Measurements from ENCODE around the gene GOLGA6L7. TPM values are rescaled to one million over a fixed set of nuclear protein-coding genes. Genes with fewer than 3 reads are reported as not detected.
"Not testable (repeated sequence)": the region's sequence is repeated elsewhere in the genome, so short reads cannot be mapped to it uniquely, and the experiment has no call there.

Gene GOLGA6L7
- total and polyA plus RNA-seq, 2 of the 4 experiments (the other 2 are of a cell fraction) = not detected

GRCh38 chr15:28847247-28847646, 1.2 kb downstream of the GOLGA6L7 start:
- H2BK20ac ChIP-seq (ENCODE audit: low read depth, low read length); H3K27ac ChIP-seq (ENCODE audit: insufficient read depth, low read length); H3K14ac ChIP-seq (replicated peaks; ENCODE audit: low read depth, low read length); H4K91ac ChIP-seq (ENCODE audit: insufficient read depth, low read depth, low read length); H3K9me1 ChIP-seq (ENCODE audit: insufficient read depth, low read length); H2AFZ ChIP-seq (replicated peaks; ENCODE audit: low read length, poor library complexity); H3K56ac ChIP-seq (ENCODE audit: extremely low read depth, insufficient read depth, low read length); DNase-seq; H2BK120ac ChIP-seq (ENCODE audit: low read depth, low read length); H2AK5ac ChIP-seq (ENCODE audit: low read depth, low read length); BruUV-seq (replicated peaks); H2AK9ac ChIP-seq (replicated peaks; ENCODE audit: low read depth, low read length, poor library complexity); H3K27me3 ChIP-seq (ENCODE audit: control insufficient read depth, insufficient read depth, low read length); H4K8ac ChIP-seq (ENCODE audit: low read depth in 2 of 2, low read length in 2 of 2); H4K5ac ChIP-seq (ENCODE audit: low read depth, low read length); CTCF ChIA-PET; H3K4me3 ChIP-seq (ENCODE audit: insufficient read depth, low read depth, low read length); POLR2A ChIA-PET (ENCODE audit: unreplicated experiment); H2BK15ac ChIP-seq (ENCODE audit: low read depth, low read length); H3K23ac ChIP-seq (ENCODE audit: low read depth, low read length); H3K18ac ChIP-seq (ENCODE audit: low read depth, low read length); H3K4me2 ChIP-seq (ENCODE audit: low read depth, low read length); H3K36me3 ChIP-seq (ENCODE audit: control insufficient read depth, insufficient read depth, low read length); H2BK5ac ChIP-seq (ENCODE audit: low read depth, low read length, poor library complexity, severe bottlenecking); H3K9ac ChIP-seq (ENCODE audit: low read depth, low read length); dilution Hi-C loops (cut with HindIII; ENCODE audit: low sequenced_read_pairs, unreplicated experiment); H3K4me1 ChIP-seq (ENCODE audit: control insufficient read depth, insufficient read depth, low read length); H3K4ac ChIP-seq (ENCODE audit: low read depth, low read length); intact Hi-C loops (cut with micrococcal nuclease); H3K79me1 ChIP-seq (ENCODE audit: low read depth in 1 of 2, low read length in 2 of 2); in situ Hi-C loops (cut with MboI; ENCODE audit: low sequenced_read_pairs); ATAC-seq (ENCODE audit: low read depth); H3K9me3 ChIP-seq (ENCODE audit: control insufficient read depth, insufficient read depth, low read length); H4K20me1 ChIP-seq (ENCODE audit: insufficient read depth, low read length): not testable (repeated sequence)
- no CpG with 5 or more reads among the region's 5 CpGs for WGBS, 2 experiments (ENCODE audit: extremely low coverage in 2 of 2, insufficient read length in 1 of 2)

DNA sequence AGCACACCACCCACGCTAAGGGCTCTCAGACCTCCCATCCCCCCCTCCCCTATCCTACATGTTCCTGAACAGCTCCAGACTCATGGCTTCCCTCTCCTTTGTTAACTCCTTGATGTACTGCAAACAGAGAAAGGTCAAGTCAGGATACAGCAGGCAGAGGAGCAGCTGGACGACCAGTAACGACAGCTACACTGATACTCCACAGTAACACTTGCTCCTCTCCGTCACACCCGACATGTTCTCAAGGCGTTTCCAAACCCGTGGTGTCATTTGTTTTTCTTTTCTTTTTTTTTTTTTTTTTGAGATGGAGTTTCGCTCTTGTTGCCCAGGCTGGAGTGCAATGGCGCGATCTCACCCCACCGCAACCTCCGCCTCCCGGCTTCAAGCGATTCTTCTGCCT, 4.3 kb downstream of the GOLGA6L7 start:
- H3K4ac ChIP-seq (ENCODE audit: low read depth, low read length); ATAC-seq (ENCODE audit: low read depth); H3K9me1 ChIP-seq (ENCODE audit: insufficient read depth, low read length); H3K14ac ChIP-seq (replicated peaks; ENCODE audit: low read depth, low read length); H3K36me3 ChIP-seq (ENCODE audit: control insufficient read depth, insufficient read depth, low read length); H3K4me2 ChIP-seq (ENCODE audit: low read depth, low read length); H3K9me3 ChIP-seq (ENCODE audit: control insufficient read depth, insufficient read depth, low read length); POLR2A ChIA-PET (ENCODE audit: unreplicated experiment); BruUV-seq (replicated peaks); H3K23ac ChIP-seq (ENCODE audit: low read depth, low read length); H3K27me3 ChIP-seq (ENCODE audit: control insufficient read depth, insufficient read depth, low read length); H4K91ac ChIP-seq (ENCODE audit: insufficient read depth, low read depth, low read length); DNase-seq; in situ Hi-C loops (cut with MboI; ENCODE audit: low sequenced_read_pairs); H3K4me1 ChIP-seq (ENCODE audit: control insufficient read depth, insufficient read depth, low read length); H3K9ac ChIP-seq (ENCODE audit: low read depth, low read length); H2AFZ ChIP-seq (replicated peaks; ENCODE audit: low read length, poor library complexity); H3K18ac ChIP-seq (ENCODE audit: low read depth, low read length); dilution Hi-C loops (cut with HindIII; ENCODE audit: low sequenced_read_pairs, unreplicated experiment); H4K5ac ChIP-seq (ENCODE audit: low read depth, low read length); H2AK9ac ChIP-seq (replicated peaks; ENCODE audit: low read depth, low read length, poor library complexity); H2BK15ac ChIP-seq (ENCODE audit: low read depth, low read length); H3K27ac ChIP-seq (ENCODE audit: insufficient read depth, low read length); H4K20me1 ChIP-seq (ENCODE audit: insufficient read depth, low read length); H3K4me3 ChIP-seq (ENCODE audit: insufficient read depth, low read depth, low read length); CTCF ChIA-PET; H2AK5ac ChIP-seq (ENCODE audit: low read depth, low read length); H3K56ac ChIP-seq (ENCODE audit: extremely low read depth, insufficient read depth, low read length); H2BK20ac ChIP-seq (ENCODE audit: low read depth, low read length); intact Hi-C loops (cut with micrococcal nuclease); H2BK5ac ChIP-seq (ENCODE audit: low read depth, low read length, poor library complexity, severe bottlenecking); H3K79me1 ChIP-seq (ENCODE audit: low read depth in 1 of 2, low read length in 2 of 2); H2BK120ac ChIP-seq (ENCODE audit: low read depth, low read length); H4K8ac ChIP-seq (ENCODE audit: low read depth in 2 of 2, low read length in 2 of 2): not testable (repeated sequence)
- no CpG with 5 or more reads among the region's 14 CpGs for WGBS, 2 experiments (ENCODE audit: extremely low coverage in 2 of 2, insufficient read length in 1 of 2)

Data from IMR-90 (cell line).